ENCODE data around the gene CHST1. TPM values are rescaled to one million over a fixed set of nuclear protein-coding genes. Genes with fewer than 3 reads are reported as not detected.

CHST1 gene
- total RNA-seq, 2 donors from 2014 or later = 0.54 to 0.58 TPM

GRCh38 chr11:45673441-45673840 lies 8.0 kb upstream of the CHST1 start:
- TF ChIP-seq CTCF (IDR thresholded peaks at IDR 0.05) = no peak
- no peak for DNase-seq
- no peaks in the 10 kb centered on the region for H3K27me3 ChIP-seq
- no peaks in the 10 kb centered on the region for H3K36me3 ChIP-seq
- intact Hi-C loops (cut with DNase I) = no loop called here
- no peaks in the 10 kb centered on the region for H3K4me1 ChIP-seq
- no peak overlapping the region for H3K4me3 ChIP-seq
- no peak overlapping the region for H3K9ac ChIP-seq (ENCODE audit: low read depth in 2 of 2, low read length in 2 of 2)
- H3K27ac ChIP-seq = no peak overlapping the region
- no peaks in the 10 kb centered on the region for H3K9me3 ChIP-seq

GRCh38 chr11:45672593-45672992 lies 7.2 kb upstream of the CHST1 start:
- TF ChIP-seq CTCF (IDR thresholded peaks at IDR 0.05) = no peak
- no peak overlapping the region for H3K9ac ChIP-seq (ENCODE audit: low read depth in 2 of 2, low read length in 2 of 2)
- H3K4me3 ChIP-seq = no peak overlapping the region
- H3K27ac ChIP-seq = no peak overlapping the region
- no peaks in the 10 kb centered on the region for H3K36me3 ChIP-seq
- H3K9me3 ChIP-seq = no peaks in the 10 kb centered on the region
- no peak for DNase-seq
- H3K27me3 ChIP-seq = no peaks in the 10 kb centered on the region
- H3K4me1 ChIP-seq = no peaks in the 10 kb centered on the region
- intact Hi-C loops (cut with DNase I) = no loop called here

- intact Hi-C loops (cut with DNase I) = no loop called here
- H3K36me3 ChIP-seq = no peaks in the 10 kb centered on the region
- TF ChIP-seq CTCF (IDR thresholded peaks at IDR 0.05) = no peak
- H3K9ac ChIP-seq (ENCODE audit: low read depth in 2 of 2, low read length in 2 of 2) = no peak overlapping the region
- H3K9me3 ChIP-seq = no peaks in the 10 kb centered on the region
- H3K4me1 ChIP-seq = no peaks in the 10 kb centered on the region
- no peak overlapping the region for H3K4me3 ChIP-seq
- DNase-seq = no peak
- H3K27ac ChIP-seq = no peak overlapping the region
- peaks cover 4% of the 10 kb centered on the region for H3K27me3 ChIP-seq
These were observed 6.1 kb upstream of the CHST1 start for GRCh38 chr11:45671246-45672171.

GRCh38 chr11:45670386-45671135 lies 5.1 kb upstream of the CHST1 start:
- H3K9ac ChIP-seq (ENCODE audit: low read depth in 2 of 2, low read length in 2 of 2) = no peak overlapping the region
- TF ChIP-seq CTCF (IDR thresholded peaks at IDR 0.05) = no peak
- intact Hi-C loops (cut with DNase I) = no loop called here
- H3K4me1 ChIP-seq = no peaks in the 10 kb centered on the region
- DNase-seq = no peak
- H3K27me3 ChIP-seq = peaks cover 12% of the 10 kb centered on the region
- H3K27ac ChIP-seq = no peak overlapping the region
- H3K9me3 ChIP-seq = no peaks in the 10 kb centered on the region
- H3K4me3 ChIP-seq = no peak overlapping the region
- H3K36me3 ChIP-seq = no peaks in the 10 kb centered on the region

GRCh38 chr11:45669956-45670355 lies 4.5 kb upstream of the CHST1 start:
- Histone ChIP-seq H3K9ac (ENCODE audit: low read depth in 2 of 2, low read length in 2 of 2) (no peak overlapping the region), H3K4me1 (no peaks in the 10 kb centered on the region), H3K36me3 (no peaks in the 10 kb centered on the region), H3K9me3 (no peaks in the 10 kb centered on the region), H3K27me3 (peaks cover 17% of the 10 kb centered on the region), H3K4me3 (no peak overlapping the region), H3K27ac (no peak overlapping the region)
- DNase-seq = no peak
- no peak for TF ChIP-seq CTCF (IDR thresholded peaks at IDR 0.05)
- intact Hi-C loops (cut with DNase I) = no loop called here

Data from colonic mucosa (tissue), 4 donors.